Measurements from ENCODE around the gene TPCN1.

DNA sequence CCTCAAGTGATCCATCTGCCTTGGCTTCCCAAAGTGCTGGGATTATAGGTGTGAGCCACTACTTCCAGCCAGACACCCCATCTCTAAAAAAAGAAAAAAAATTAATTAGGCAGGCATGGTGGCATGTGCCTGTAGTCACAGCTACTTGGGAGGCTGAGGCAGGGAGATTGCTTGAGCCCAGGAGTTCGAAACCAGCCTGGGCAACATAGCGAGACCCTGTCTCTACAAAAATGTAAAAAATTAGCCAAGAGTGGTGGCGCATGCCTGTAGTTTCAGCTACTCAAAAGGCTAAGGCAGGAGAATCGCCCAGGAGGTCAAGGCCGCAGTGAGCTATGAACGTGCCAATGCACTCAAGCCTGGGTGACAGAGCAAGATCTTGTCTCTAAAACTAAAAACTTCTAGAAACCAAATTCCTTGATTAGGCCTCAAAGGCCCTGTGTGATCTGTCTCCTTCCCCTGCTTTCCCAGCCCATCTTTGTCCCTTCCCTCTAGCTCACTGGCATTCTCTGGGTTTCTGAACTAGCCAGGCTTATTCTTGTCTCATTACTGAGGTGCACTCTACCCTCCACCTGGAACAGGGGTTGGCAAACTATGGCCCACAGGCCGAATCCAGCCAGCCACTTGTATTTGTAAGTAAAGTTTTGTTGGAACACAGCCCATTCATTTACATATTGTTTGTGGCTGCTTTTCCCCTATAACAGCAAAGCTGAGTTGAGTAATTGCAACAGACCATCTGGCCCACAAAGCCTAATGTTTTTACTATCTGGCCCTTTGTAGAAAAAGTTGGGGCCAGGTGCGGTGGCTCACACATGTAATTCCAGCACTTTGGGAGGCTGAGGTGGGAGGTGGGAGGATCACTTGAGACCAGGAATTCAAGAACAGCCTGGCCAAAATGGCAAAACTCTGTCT lies 17.2 kb upstream of the TPCN1 start:
- TF ChIP-seq, protein P1, sequence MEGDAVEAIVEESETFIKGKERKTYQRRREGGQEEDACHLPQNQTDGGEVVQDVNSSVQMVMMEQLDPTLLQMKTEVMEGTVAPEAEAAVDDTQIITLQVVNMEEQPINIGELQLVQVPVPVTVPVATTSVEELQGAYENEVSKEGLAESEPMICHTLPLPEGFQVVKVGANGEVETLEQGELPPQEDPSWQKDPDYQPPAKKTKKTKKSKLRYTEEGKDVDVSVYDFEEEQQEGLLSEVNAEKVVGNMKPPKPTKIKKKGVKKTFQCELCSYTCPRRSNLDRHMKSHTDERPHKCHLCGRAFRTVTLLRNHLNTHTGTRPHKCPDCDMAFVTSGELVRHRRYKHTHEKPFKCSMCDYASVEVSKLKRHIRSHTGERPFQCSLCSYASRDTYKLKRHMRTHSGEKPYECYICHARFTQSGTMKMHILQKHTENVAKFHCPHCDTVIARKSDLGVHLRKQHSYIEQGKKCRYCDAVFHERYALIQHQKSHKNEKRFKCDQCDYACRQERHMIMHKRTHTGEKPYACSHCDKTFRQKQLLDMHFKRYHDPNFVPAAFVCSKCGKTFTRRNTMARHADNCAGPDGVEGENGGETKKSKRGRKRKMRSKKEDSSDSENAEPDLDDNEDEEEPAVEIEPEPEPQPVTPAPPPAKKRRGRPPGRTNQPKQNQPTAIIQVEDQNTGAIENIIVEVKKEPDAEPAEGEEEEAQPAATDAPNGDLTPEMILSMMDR (IDR thresholded peaks at IDR 0.05): no peak
- no peak for TF ChIP-seq POLR2A (IDR thresholded peaks at IDR 0.05)

All from Peyer's patch (tissue), 4 donors.